ENCODE results near the gene PRORP. TPM values are rescaled to one million over a fixed set of nuclear protein-coding genes. Genes with fewer than 3 reads are reported as not detected.

PRORP gene
- total RNA-seq, 1 experiment from 2014 or later, result 24.7 TPM

DNA sequence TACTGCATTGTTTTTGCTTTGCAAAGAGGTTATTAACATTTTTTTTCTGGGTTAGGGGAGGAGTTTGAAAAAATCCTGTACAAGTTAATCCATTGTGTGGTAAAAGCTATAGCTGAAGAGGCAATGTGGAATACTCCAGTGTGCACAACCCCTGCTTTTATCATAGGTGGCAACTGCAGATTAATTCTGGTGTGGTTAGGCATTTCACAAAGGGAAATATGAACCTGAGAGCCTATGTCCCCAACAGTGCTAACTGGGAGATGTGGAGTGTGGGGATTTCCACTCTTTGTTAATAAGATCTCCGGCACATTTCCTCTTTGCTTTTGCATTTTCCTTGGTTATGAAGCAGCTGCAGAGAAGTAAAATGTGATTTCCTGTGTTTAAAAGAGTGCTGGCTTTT lies 33.6 kb downstream of the PRORP start:
- peaks cover 15% of the 10 kb centered on the region for H3K4me1 ChIP-seq (replicated peaks; ENCODE audit: insufficient read depth)
- H3K9me2 ChIP-seq (ENCODE audit: insufficient read depth), result no peaks in the 10 kb centered on the region
- H3K36me3 ChIP-seq (ENCODE audit: low read depth), result no peaks in the 10 kb centered on the region
- no peak overlapping the region for H3K4me3 ChIP-seq
- no peak overlapping the region for H2AFZ ChIP-seq
- H3F3A ChIP-seq (ENCODE audit: insufficient read depth, low read depth), result peaks cover 6% of the 10 kb centered on the region
- TF ChIP-seq, protein P1, sequence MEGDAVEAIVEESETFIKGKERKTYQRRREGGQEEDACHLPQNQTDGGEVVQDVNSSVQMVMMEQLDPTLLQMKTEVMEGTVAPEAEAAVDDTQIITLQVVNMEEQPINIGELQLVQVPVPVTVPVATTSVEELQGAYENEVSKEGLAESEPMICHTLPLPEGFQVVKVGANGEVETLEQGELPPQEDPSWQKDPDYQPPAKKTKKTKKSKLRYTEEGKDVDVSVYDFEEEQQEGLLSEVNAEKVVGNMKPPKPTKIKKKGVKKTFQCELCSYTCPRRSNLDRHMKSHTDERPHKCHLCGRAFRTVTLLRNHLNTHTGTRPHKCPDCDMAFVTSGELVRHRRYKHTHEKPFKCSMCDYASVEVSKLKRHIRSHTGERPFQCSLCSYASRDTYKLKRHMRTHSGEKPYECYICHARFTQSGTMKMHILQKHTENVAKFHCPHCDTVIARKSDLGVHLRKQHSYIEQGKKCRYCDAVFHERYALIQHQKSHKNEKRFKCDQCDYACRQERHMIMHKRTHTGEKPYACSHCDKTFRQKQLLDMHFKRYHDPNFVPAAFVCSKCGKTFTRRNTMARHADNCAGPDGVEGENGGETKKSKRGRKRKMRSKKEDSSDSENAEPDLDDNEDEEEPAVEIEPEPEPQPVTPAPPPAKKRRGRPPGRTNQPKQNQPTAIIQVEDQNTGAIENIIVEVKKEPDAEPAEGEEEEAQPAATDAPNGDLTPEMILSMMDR (conservative IDR thresholded peaks at IDR 0.05), result no peak
- TF ChIP-seq EZH2 (IDR thresholded peaks at IDR 0.05; ENCODE audit: low read depth), result no peak
- CTCF ChIA-PET, result interaction anchor here (0.5 to 0.6 kb wide), 2 partner anchors 104 to 270 kb away, joined by 3 to 5 read pairs; no protein-coding TSS in a partner anchor
- H4K20me1 ChIP-seq (ENCODE audit: insufficient read depth), result no peaks in the 10 kb centered on the region
- H3K9me3 ChIP-seq (ENCODE audit: insufficient read depth, low read depth), result no peaks in the 10 kb centered on the region
- intact Hi-C loops (cut with micrococcal nuclease; ENCODE audit: unreplicated experiment), result no loop called here
- H3K79me2 ChIP-seq (ENCODE audit: low read depth), result no peaks in the 10 kb centered on the region
- no peak overlapping the region for H3K27ac ChIP-seq
- BruUV-seq (replicated peaks), result no TSS peak
- no peak for DNase-seq
- H3K4me2 ChIP-seq, result no peak overlapping the region
- no peaks in the 10 kb centered on the region for H3K27me3 ChIP-seq (ENCODE audit: insufficient read depth, low read depth)
- POLR2A ChIA-PET (ENCODE audit: unreplicated experiment), result interaction anchor here (0.7 kb wide), 1 partner anchor 214 kb away, joined by 3 read pairs; no protein-coding TSS in a partner anchor

DNA sequence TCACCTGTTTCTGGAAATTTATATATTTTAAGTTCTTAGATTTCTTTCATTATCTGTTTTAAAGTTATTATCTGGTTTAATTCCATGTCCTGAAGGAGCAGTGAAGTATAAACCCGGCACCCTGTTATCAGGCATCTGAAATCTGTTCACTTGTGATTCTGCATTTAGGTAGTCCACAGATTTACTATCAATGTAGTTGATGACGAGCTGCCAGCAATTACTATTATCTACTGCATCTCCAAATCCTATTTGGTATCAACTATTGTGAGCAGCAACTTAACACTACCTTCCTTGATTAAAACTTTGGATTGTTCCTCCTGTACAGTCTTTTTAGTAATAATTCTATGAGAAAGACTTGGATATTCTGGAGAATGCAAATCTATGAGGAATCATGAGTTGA lies 36.1 kb downstream of the PRORP start:
- Histone ChIP-seq H3K4me2 (no peak overlapping the region), H3K27ac (no peak overlapping the region), H4K20me1 (ENCODE audit: insufficient read depth) (no peaks in the 10 kb centered on the region), H3K9me3 (ENCODE audit: insufficient read depth, low read depth) (no peaks in the 10 kb centered on the region), H3K4me3 (no peak overlapping the region), H3K27me3 (ENCODE audit: insufficient read depth, low read depth) (no peaks in the 10 kb centered on the region), H3K36me3 (ENCODE audit: low read depth) (no peaks in the 10 kb centered on the region), H3F3A (ENCODE audit: insufficient read depth, low read depth) (peaks cover 6% of the 10 kb centered on the region), H3K4me1 (replicated peaks; ENCODE audit: insufficient read depth) (peaks cover 15% of the 10 kb centered on the region), H3K79me2 (ENCODE audit: low read depth) (no peaks in the 10 kb centered on the region), H3K9me2 (ENCODE audit: insufficient read depth) (no peaks in the 10 kb centered on the region), H2AFZ (no peak overlapping the region)
- TF ChIP-seq EZH2 (IDR thresholded peaks at IDR 0.05; ENCODE audit: low read depth), result no peak
- TF ChIP-seq, protein P1 (conservative IDR thresholded peaks at IDR 0.05), result no peak
- CTCF ChIA-PET, result no interaction called here
- POLR2A ChIA-PET (ENCODE audit: unreplicated experiment), result interaction anchor here (0.7 kb wide), 1 partner anchor 37 kb away, joined by 3 read pairs; the partner anchor contains the start of gene PPP2R3C
- intact Hi-C loops (cut with micrococcal nuclease; ENCODE audit: unreplicated experiment), result no loop called here
- BruUV-seq (replicated peaks), result no TSS peak
- DNase-seq, result no peak

DNA sequence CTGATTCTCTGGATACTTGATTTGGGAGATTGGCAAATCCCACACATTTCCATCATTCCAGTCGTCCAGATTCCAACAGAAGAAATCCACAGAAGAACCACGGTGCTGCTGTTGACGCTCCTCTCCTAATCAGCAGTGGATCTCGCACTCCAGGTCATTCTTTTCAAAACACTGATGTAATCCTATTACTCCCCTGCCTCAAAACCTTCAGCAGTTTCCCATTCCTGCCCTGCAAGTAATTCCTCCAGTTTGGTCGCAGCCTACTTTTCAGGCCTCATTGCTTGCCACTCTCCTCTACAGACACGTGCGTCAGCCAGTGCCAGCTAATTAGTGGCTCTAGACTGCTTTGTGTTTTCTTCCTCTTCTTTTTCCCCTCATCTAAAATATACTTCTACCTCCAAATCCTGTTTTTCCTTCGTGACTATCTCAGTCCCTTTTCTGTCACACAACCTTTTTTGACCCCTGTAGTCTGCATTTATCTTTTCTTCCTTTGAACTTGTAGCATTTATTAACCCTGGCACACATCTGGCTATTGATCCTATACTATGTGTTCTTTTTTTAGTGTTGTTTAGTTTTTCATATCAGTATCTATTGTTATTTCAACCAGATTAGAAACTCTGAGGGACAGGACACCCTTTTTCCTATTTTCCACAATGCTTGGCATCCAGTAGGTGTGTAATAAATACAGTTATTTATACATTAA lies 36.8 kb downstream of the PRORP start:
- ChIA-PET POLR2A (ENCODE audit: unreplicated experiment) (interaction anchor here (0.6 to 0.7 kb wide), 2 partner anchors 37 to 100 kb away, joined by 3 to 6 read pairs; partner anchors contain the start of gene PPP2R3C), CTCF (no interaction called here)
- Histone ChIP-seq H3K27me3 (ENCODE audit: insufficient read depth, low read depth) (no peaks in the 10 kb centered on the region), H3K4me1 (replicated peaks; ENCODE audit: insufficient read depth) (peaks cover 15% of the 10 kb centered on the region), H2AFZ (no peak overlapping the region), H4K20me1 (ENCODE audit: insufficient read depth) (no peaks in the 10 kb centered on the region), H3K4me2 (peak overlapping the region; percentile 57; the same call in 1 of the 2 replicates), H3K27ac (peak overlapping the region; percentile 65), H3K36me3 (ENCODE audit: low read depth) (no peaks in the 10 kb centered on the region), H3K79me2 (ENCODE audit: low read depth) (no peaks in the 10 kb centered on the region), H3K9me3 (ENCODE audit: insufficient read depth, low read depth) (no peaks in the 10 kb centered on the region), H3K9me2 (ENCODE audit: insufficient read depth) (no peaks in the 10 kb centered on the region), H3K4me3 (no peak overlapping the region), H3F3A (ENCODE audit: insufficient read depth, low read depth) (peaks cover 6% of the 10 kb centered on the region)
- no TSS peak for BruUV-seq (replicated peaks)
- DNase-seq, result no peak
- TF ChIP-seq EZH2 (IDR thresholded peaks at IDR 0.05; ENCODE audit: low read depth), result no peak
- TF ChIP-seq, protein P1 (conservative IDR thresholded peaks at IDR 0.05), result no peak
- intact Hi-C loops (cut with micrococcal nuclease; ENCODE audit: unreplicated experiment), result no loop called here
